HUES64 (cell line): ENCODE data around the gene MRPL30.

ENCODE experiments used
- H3K27ac ChIP-seq: 2 replicates; pipeline ENCODE4 v1.7.0; 2013; ENCODE audit warnings: low read depth, low read length, inconsistent platforms
- H3K27me3 ChIP-seq: 2 replicates; pipeline ENCODE4 v1.6.1; 2013; ENCODE audit warnings: mild to moderate bottlenecking, low read length; ENCODE audit not compliant: insufficient read depth
- H3K36me3 ChIP-seq: 2 replicates; pipeline ENCODE4 v1.6.1; 2013; ENCODE audit warnings: mild to moderate bottlenecking, low read length; ENCODE audit not compliant: insufficient read depth
- H3K4me1 ChIP-seq: 2 replicates; pipeline ENCODE4 v1.6.1; 2013; ENCODE audit warnings: mild to moderate bottlenecking, low read length, moderate library complexity; ENCODE audit not compliant: insufficient read depth
- H3K4me3 ChIP-seq: 2 replicates; pipeline ENCODE4 v1.5.1; 2013; ENCODE audit warnings: mild to moderate bottlenecking, low read length, moderate library complexity
- H3K9ac ChIP-seq: 2 replicates; pipeline ENCODE4 v1.6.1; 2013; ENCODE audit warnings: mild to moderate bottlenecking, low read depth, low read length
- H3K9me3 ChIP-seq: 2 replicates; pipeline ENCODE4 v1.6.1; 2013; ENCODE audit warnings: low read depth, low read length; ENCODE audit not compliant: insufficient read depth
- WGBS: fragments of 150-250, 120-280 bp; methylation state at CpG from one replicate; pipeline ENCODE4 v1.1.7; 2013; ENCODE audit warnings: missing lambda C conversion rate; 5-methylcytosine and 5-hydroxymethylcytosine counted together

MRPL30 gene

GRCh38 chr2:99154643-99155536 lies 26.1 kb upstream of the MRPL30 start, which contains the start of the genes LIPT1 and TSGA10:
TSS of gene LIPT1 (plus strand) at chr2:99154967. CDS start at chr2:99161958, 6,991 bp downstream.
TSS of gene TSGA10 (minus strand) at chr2:99154942. CDS start at chr2:99109439, 45,503 bp downstream.
- H3K9me3 ChIP-seq, result no peaks in the 10 kb centered on the region

GRCh38 chr2:99156891-99157290 lies 24.1 kb upstream of the MRPL30 start:
- Histone ChIP-seq H3K27ac (no peak overlapping the region), H3K9ac (no peak overlapping the region), H3K9me3 (no peaks in the 10 kb centered on the region), H3K27me3 (no peaks in the 10 kb centered on the region), H3K4me3 (no peak overlapping the region), H3K36me3 (peaks cover 27% of the 10 kb centered on the region), H3K4me1 (peaks cover 6% of the 10 kb centered on the region; the same call in 1 of the 2 replicates)
- WGBS, result 95% methylated on average over 1 of the region's 1 CpG

More at GRCh38 chr2:99154643-99155536, 26.1 kb upstream of the MRPL30 start, which contains the start of the genes LIPT1 and TSGA10:
- Histone ChIP-seq H3K27me3 (no peaks in the 10 kb centered on the region), H3K4me3 (peak within 1 kb of the TSS; percentile 79), H3K27ac (peak within 1 kb of the TSS; percentile 79), H3K4me1 (peaks cover 6% of the 10 kb centered on the region; the same call in 1 of the 2 replicates), H3K9ac (peak within 1 kb of the TSS; percentile 86), H3K36me3 (peaks cover 21% of the 10 kb centered on the region)
- under 1% methylated on average over 70 of the region's 70 CpGs for WGBS

GRCh38 chr2:99158599-99158998 lies 22.4 kb upstream of the MRPL30 start:
- H3K9ac ChIP-seq, result no peak overlapping the region
- H3K4me3 ChIP-seq, result no peak overlapping the region
- no peaks in the 10 kb centered on the region for H3K9me3 ChIP-seq
- H3K27ac ChIP-seq, result no peak overlapping the region
- 97% methylated on average over 5 of the region's 5 CpGs for WGBS
- peaks cover 35% of the 10 kb centered on the region for H3K36me3 ChIP-seq
- H3K27me3 ChIP-seq, result no peaks in the 10 kb centered on the region
- peaks cover 6% of the 10 kb centered on the region; the same call in 1 of the 2 replicates for H3K4me1 ChIP-seq

- peaks cover 37% of the 10 kb centered on the region for H3K36me3 ChIP-seq
- no peak overlapping the region for H3K4me3 ChIP-seq
- no peak overlapping the region for H3K27ac ChIP-seq
- H3K9ac ChIP-seq, result no peak overlapping the region
- H3K9me3 ChIP-seq, result no peaks in the 10 kb centered on the region
- 96% methylated on average over 4 of the region's 4 CpGs for WGBS
- peaks cover 3% of the 10 kb centered on the region; the same call in 1 of the 2 replicates for H3K4me1 ChIP-seq
- no peaks in the 10 kb centered on the region for H3K27me3 ChIP-seq
Observed at GRCh38 chr2:99159594-99159993, 21.4 kb upstream of the MRPL30 start.

- Histone ChIP-seq H3K27me3 (no peaks in the 10 kb centered on the region), H3K27ac (no peak overlapping the region), H3K36me3 (peaks cover 65% of the 10 kb centered on the region), H3K9me3 (no peaks in the 10 kb centered on the region), H3K4me3 (no peak overlapping the region), H3K9ac (no peak overlapping the region), H3K4me1 (no peaks in the 10 kb centered on the region)
- WGBS, result 92% methylated on average over 5 of the region's 5 CpGs
Observed at GRCh38 chr2:99166218-99166617, 14.8 kb upstream of the MRPL30 start.

- H3K36me3 ChIP-seq, result peaks cover 71% of the 10 kb centered on the region
- H3K4me1 ChIP-seq, result no peaks in the 10 kb centered on the region
- no peak overlapping the region for H3K9ac ChIP-seq
- 87% methylated on average over 1 of the region's 1 CpG for WGBS
- H3K27me3 ChIP-seq, result no peaks in the 10 kb centered on the region
- no peak overlapping the region for H3K4me3 ChIP-seq
- H3K9me3 ChIP-seq, result no peaks in the 10 kb centered on the region
- H3K27ac ChIP-seq, result no peak overlapping the region
Observed at GRCh38 chr2:99169534-99169933, 11.4 kb upstream of the MRPL30 start.

GRCh38 chr2:99171377-99172140 lies 9.4 kb upstream of the MRPL30 start:
- H3K27ac ChIP-seq, result no peak overlapping the region
- no peak overlapping the region for H3K9ac ChIP-seq
- peaks cover 59% of the 10 kb centered on the region for H3K36me3 ChIP-seq
- no peaks in the 10 kb centered on the region for H3K4me1 ChIP-seq
- no peak overlapping the region for H3K4me3 ChIP-seq
- no peaks in the 10 kb centered on the region for H3K9me3 ChIP-seq
- no peaks in the 10 kb centered on the region for H3K27me3 ChIP-seq
- WGBS, result 96% methylated on average over 7 of the region's 8 CpGs

- Histone ChIP-seq H3K36me3 (peaks cover 6% of the 10 kb centered on the region), H3K27me3 (no peaks in the 10 kb centered on the region), H3K4me3 (peak overlapping the region; percentile 84), H3K9ac (peak overlapping the region; percentile 93), H3K9me3 (no peaks in the 10 kb centered on the region), H3K27ac (peak overlapping the region; percentile 88), H3K4me1 (peaks cover 4% of the 10 kb centered on the region; the same call in 1 of the 2 replicates)
- 2% methylated on average over 4 of the region's 4 CpGs for WGBS
Observed at GRCh38 chr2:99181624-99182000, 628 bp downstream of the MRPL30 start.

GRCh38 chr2:99183025-99183424 lies 2.0 kb downstream of the MRPL30 start:
- Histone ChIP-seq H3K4me1 (peaks cover 4% of the 10 kb centered on the region; the same call in 1 of the 2 replicates), H3K27ac (no peak overlapping the region), H3K9ac (no peak overlapping the region), H3K36me3 (peaks cover 17% of the 10 kb centered on the region), H3K27me3 (no peaks in the 10 kb centered on the region), H3K9me3 (no peaks in the 10 kb centered on the region), H3K4me3 (no peak overlapping the region)
- WGBS, result 93% methylated on average over 3 of the region's 3 CpGs

- no peaks in the 10 kb centered on the region for H3K9me3 ChIP-seq
- WGBS, result 78% methylated on average over 5 of the region's 6 CpGs
- peaks cover 35% of the 10 kb centered on the region for H3K36me3 ChIP-seq
- no peak overlapping the region for H3K4me3 ChIP-seq
- H3K27ac ChIP-seq, result no peak overlapping the region
- H3K27me3 ChIP-seq, result no peaks in the 10 kb centered on the region
- H3K9ac ChIP-seq, result no peak overlapping the region
- peaks cover 4% of the 10 kb centered on the region; the same call in 1 of the 2 replicates for H3K4me1 ChIP-seq
Observed at GRCh38 chr2:99184811-99185210, 3.8 kb downstream of the MRPL30 start.

GRCh38 chr2:99187011-99187410 lies 6.0 kb downstream of the MRPL30 start:
- no peaks in the 10 kb centered on the region for H3K9me3 ChIP-seq
- H3K27ac ChIP-seq, result no peak overlapping the region
- no peak overlapping the region for H3K4me3 ChIP-seq
- peaks cover 52% of the 10 kb centered on the region for H3K36me3 ChIP-seq
- no peaks in the 10 kb centered on the region for H3K27me3 ChIP-seq
- H3K9ac ChIP-seq, result no peak overlapping the region
- peaks cover 4% of the 10 kb centered on the region; the same call in 1 of the 2 replicates for H3K4me1 ChIP-seq
